GM23338 (cell line): ENCODE data around the gene S100A8. TPM values are rescaled to one million over a fixed set of nuclear protein-coding genes. Genes with fewer than 3 reads are reported as not detected.
A peak's percentile ranks its signal among the peaks of the same experiment; 100 is the strongest.

Experiments used
- ATAC-seq: fragments of 200-7000 bp; cut with Tn5 transposase; 3 replicates; pipeline ENCODE4 v1.9.1; 2020
- DNase-seq: peaks from one replicate; pipeline ENCODE4 v3.0.0-alpha.2; 2015; ENCODE audit warnings: low spot score
- H2AFZ ChIP-seq: fragments of 200-600 bp; sonication (generic); 2 replicates; pipeline ENCODE4 v1.8.0; 2016; ENCODE audit warnings: antibody characterized with exemption, mild to moderate bottlenecking, moderate library complexity
- H3F3A ChIP-seq: fragments of 200-600 bp; sonication (generic); replicated peaks from 2 replicates; pipeline ENCODE4 v1.8.0; 2017; ENCODE audit warnings: antibody characterized with exemption, mixed run types, low read depth
- H3K27ac ChIP-seq: fragments of 200-600 bp; sonication (generic); 2 replicates; pipeline ENCODE4 v1.6.1; 2016; ENCODE audit warnings: low read depth
- H3K27me3 ChIP-seq: fragments of 200-600 bp; sonication (generic); 2 replicates; pipeline ENCODE4 v1.8.0; 2016; ENCODE audit warnings: mild to moderate bottlenecking, mixed run types, moderate library complexity; ENCODE audit not compliant: insufficient read depth
- H3K36me3 ChIP-seq: fragments of 200-600 bp; sonication (generic); 2 replicates; pipeline ENCODE4 v1.8.0; 2016; ENCODE audit warnings: mild to moderate bottlenecking; ENCODE audit not compliant: insufficient read depth
- H3K4me1 ChIP-seq: fragments of 200-600 bp; sonication (generic); 2 replicates; pipeline ENCODE4 v1.8.0; 2016; ENCODE audit warnings: mild to moderate bottlenecking, moderate library complexity; ENCODE audit not compliant: insufficient read depth
- H3K4me2 ChIP-seq: fragments of 200-600 bp; sonication (generic); 2 replicates; pipeline ENCODE4 v1.7.1; 2017; ENCODE audit warnings: mixed run types
- H3K4me3 ChIP-seq: fragments of 200-600 bp; sonication (generic); 2 replicates; pipeline ENCODE4 v1.6.1; 2016; ENCODE audit warnings: mixed run types
- H3K79me2 ChIP-seq: fragments of 200-600 bp; sonication (generic); replicated peaks from 2 replicates; pipeline ENCODE4 v1.8.0; 2017; ENCODE audit warnings: mild to moderate bottlenecking; ENCODE audit not compliant: insufficient read depth
- H3K9me2 ChIP-seq: fragments of 200-600 bp; sonication (generic); 2 replicates; pipeline ENCODE4 v1.8.0; 2017; ENCODE audit not compliant: insufficient read depth
- H4K20me1 ChIP-seq: fragments of 200-600 bp; sonication (generic); replicated peaks from 2 replicates; pipeline ENCODE4 v1.8.0; 2017; ENCODE audit warnings: mild to moderate bottlenecking; ENCODE audit not compliant: insufficient read depth
- H3K27ac Mint-ChIP-seq: 2 replicates; pipeline ENCODE4 v1.8.0; 2020; ENCODE audit warnings: inconsistent platforms, mild to moderate bottlenecking, moderate library complexity, mixed read lengths
- H3K27me3 Mint-ChIP-seq: 3 replicates; pipeline ENCODE4 v1.8.0; 2022; ENCODE audit warnings: low read depth, mild to moderate bottlenecking, moderate library complexity, mixed read lengths, inconsistent platforms; ENCODE audit not compliant: insufficient read depth, poor library complexity
- H3K36me3 Mint-ChIP-seq: 3 replicates; pipeline ENCODE4 v1.8.0; 2021; ENCODE audit warnings: low read depth, mild to moderate bottlenecking, inconsistent platforms, moderate library complexity, mixed read lengths
- H3K4me1 Mint-ChIP-seq: 3 replicates; pipeline ENCODE4 v1.8.0; 2020; ENCODE audit warnings: mild to moderate bottlenecking, inconsistent platforms, mixed read lengths
- H3K4me3 Mint-ChIP-seq: 3 replicates; pipeline ENCODE4 v1.8.0; 2021; ENCODE audit warnings: moderate library complexity, mild to moderate bottlenecking, inconsistent platforms, mixed read lengths
- H3K9me3 Mint-ChIP-seq: 3 replicates; pipeline ENCODE4 v1.8.0; 2020; ENCODE audit warnings: moderate library complexity, mild to moderate bottlenecking, inconsistent platforms, mixed read lengths
- CTCF ChIP-seq, 2 experiments: fragments of 200-600 bp in 1 of 2; sonication (generic) in 1 of 2; conservative IDR thresholded peaks; 2 replicates each; pipeline versions ENCODE4 v1.5.1 to v1.6.1; 2016 to 2017; ENCODE audit warnings: antibody characterized with exemption in 2 of 2, low read depth in 2 of 2, mild to moderate bottlenecking in 2 of 2, moderate library complexity in 1 of 2
- ZNF114 ChIP-seq: fragments of 250-450 bp; sonication (Bioruptor Pico); IDR thresholded peaks from 2 replicates; pipeline ENCODE4 v1.5.0; 2020; ENCODE audit warnings: mild to moderate bottlenecking, moderate library complexity
- ZNF331 ChIP-seq: fragments of 250-450 bp; sonication (Bioruptor Pico); IDR thresholded peaks from 2 replicates; pipeline ENCODE4 v1.5.0; 2020; ENCODE audit warnings: low read depth, mild to moderate bottlenecking, moderate library complexity
- ZNF462 ChIP-seq: fragments of 250-450 bp; sonication (Bioruptor Pico); IDR thresholded peaks from 2 replicates; pipeline ENCODE4 v1.5.0; 2020; ENCODE audit warnings: mild to moderate bottlenecking, moderate library complexity
- polyA plus RNA-seq: library from polyadenylated mRNA; unstranded; fragments of >200 nt; fragmentation: Nextera tagmentation; extraction: Ambion mirVana; gene quantifications from 2 replicates; pipeline ENCODE4 v1.2.1, GENCODE V29; 2016
- total RNA-seq: library from RNA; depleted of rRNA; stranded (reverse); fragments of >200 nt; shearing (Covaris generic); gene quantifications from 2 replicates; pipeline ENCODE4 v1.2.3, GENCODE V29; 2014

S100A8 gene
- total and polyA plus RNA-seq, 2 experiments from 2014 or later = not detected

GRCh38 chr1:153355445-153356071 is 35.3 kb downstream of the S100A8 start:
- Histone ChIP-seq H3K9me2 (no peaks in the 10 kb centered on the region), H3K36me3 (no peaks in the 10 kb centered on the region), H3K79me2 (no peaks in the 10 kb centered on the region), H2AFZ (no peak overlapping the region), H3K4me2 (no peak overlapping the region), H3K27ac (no peak overlapping the region), H3K4me3 (no peak overlapping the region), H3F3A (no peaks in the 10 kb centered on the region), H3K4me1 (no peaks in the 10 kb centered on the region), H4K20me1 (no peaks in the 10 kb centered on the region), H3K27me3 (no peaks in the 10 kb centered on the region)
- TF ChIP-seq ZNF331 (CRISPR knock-in tag) (no peak), ZNF462 (CRISPR knock-in tag) (peak; percentile 90), CTCF (conservative IDR thresholded peaks at IDR 0.05; ENCODE audit: low read depth in 2 of 2) (peak; percentile 62 to 93), ZNF114 (CRISPR knock-in tag) (no peak)
- no peak overlapping the region for H3K4me3 Mint-ChIP-seq
- H3K4me1 Mint-ChIP-seq = peaks cover 8% of the 10 kb centered on the region; the same call in 1 of the 3 replicates
- no peaks in the 10 kb centered on the region for H3K9me3 Mint-ChIP-seq
- H3K36me3 Mint-ChIP-seq = no peaks in the 10 kb centered on the region
- peaks cover 7% of the 10 kb centered on the region for H3K27me3 Mint-ChIP-seq
- H3K27ac Mint-ChIP-seq = no peak overlapping the region
- ATAC-seq = peak; percentile 90
- DNase-seq = peak; percentile 90
